CD1c-positive myeloid dendritic cell (primary cell): ENCODE results near the gene ITGA1.
"Not testable (repeated sequence)": the region's sequence is repeated elsewhere in the genome, so short reads cannot be mapped to it uniquely, and the experiment has no call there.

Source experiments
- DNase-seq: peaks from one replicate; pipeline ENCODE4 v3.0.0-alpha.2; 2016; ENCODE audit errors: extremely low spot score

Gene ITGA1

GRCh38 chr5:52830650-52831049 lies 42.9 kb downstream of the ITGA1 start:
- DNase-seq = no peak

- DNase-seq = no peak
These were observed 44.2 kb downstream of the ITGA1 start for GRCh38 chr5:52831786-52832511.

GRCh38 chr5:52834320-52834719 lies 46.6 kb downstream of the ITGA1 start:
- DNase-seq = no peak

GRCh38 chr5:52837068-52837467 lies 49.4 kb downstream of the ITGA1 start:
- no peak for DNase-seq

GRCh38 chr5:52837591-52838001 lies 49.9 kb downstream of the ITGA1 start:
- DNase-seq = no peak

- DNase-seq = no peak
These were observed 50.8 kb downstream of the ITGA1 start for GRCh38 chr5:52838326-52839015.

- DNase-seq = no peak
These were observed 51.6 kb downstream of the ITGA1 start for GRCh38 chr5:52839285-52839684.

- no peak for DNase-seq
These were observed 52.7 kb downstream of the ITGA1 start for GRCh38 chr5:52840277-52841050.

GRCh38 chr5:52841114-52841513 lies 53.4 kb downstream of the ITGA1 start:
- no peak for DNase-seq

- DNase-seq = no peak
These were observed 54.4 kb downstream of the ITGA1 start for GRCh38 chr5:52842111-52842510.

- DNase-seq = no peak
These were observed 57.2 kb downstream of the ITGA1 start for GRCh38 chr5:52844885-52845284.

GRCh38 chr5:52846182-52846842 lies 58.6 kb downstream of the ITGA1 start:
- no peak for DNase-seq

GRCh38 chr5:52848688-52849087 lies 61.0 kb downstream of the ITGA1 start:
- DNase-seq = not testable (repeated sequence)

GRCh38 chr5:52849544-52849943 lies 61.8 kb downstream of the ITGA1 start:
- no peak for DNase-seq

GRCh38 chr5:52853650-52854049 lies 65.9 kb downstream of the ITGA1 start:
- DNase-seq = no peak

- no peak for DNase-seq
These were observed 66.6 kb downstream of the ITGA1 start for GRCh38 chr5:52854301-52854700.

GRCh38 chr5:52854949-52855348 lies 67.2 kb downstream of the ITGA1 start:
- no peak for DNase-seq

GRCh38 chr5:52856564-52856963 lies 68.8 kb downstream of the ITGA1 start:
- DNase-seq = peak; percentile 29

- no peak for DNase-seq
These were observed 71.9 kb downstream of the ITGA1 start for GRCh38 chr5:52859628-52860027.

- no peak for DNase-seq
These were observed 73.7 kb downstream of the ITGA1 start for GRCh38 chr5:52861368-52861767.

- no peak for DNase-seq
These were observed 76.1 kb downstream of the ITGA1 start for GRCh38 chr5:52863715-52864290.

- DNase-seq = no peak
These were observed 76.7 kb downstream of the ITGA1 start for GRCh38 chr5:52864371-52864770.
